MM.1S (cell line): ENCODE measurements around the gene SIRPB2.

Experiments
- CTCF ChIP-seq: fragments of 300-600 bp; sonication (generic); IDR thresholded peaks from 2 replicates; pipeline ENCODE4 v1.5.1; 2016; ENCODE audit warnings: antibody characterized with exemption, low read length, mixed read lengths
- EZH2 ChIP-seq: fragments of 300-600 bp; sonication (generic); optimal IDR thresholded peaks from 2 replicates; pipeline ENCODE3; 2017; ENCODE audit warnings: low read depth, mild to moderate bottlenecking, antibody characterized with exemption, low read length, mixed read lengths
- EZH2phosphoT487 ChIP-seq: fragments of 300-600 bp; sonication (generic); IDR thresholded peaks from 2 replicates; pipeline ENCODE4 v1.6.1; 2018; ENCODE audit warnings: antibody characterized with exemption, low read length

GRCh38 chr20:1509237-1509636, 18.0 kb upstream of the SIRPB2 start:
- TF ChIP-seq CTCF (peak; percentile 46), EZH2 (no peak), EZH2phosphoT487 (no peak)
